Heart right ventricle (tissue), 16 donors: ENCODE measurements around the gene REEP1. TPM values are rescaled to one million over a fixed set of nuclear protein-coding genes. Genes with fewer than 3 reads are reported as not detected.

Experiments used
- ATAC-seq, 8 donors: fragments of 200-7000 bp; cut with Tn5 transposase; one replicate each; pipeline ENCODE4 v1.9.1; 2020; ENCODE audit warnings: mild to moderate bottlenecking in 8 of 8, moderate library complexity in 8 of 8, moderate number of reproducible peaks in 1 of 8
- DNase-seq, 2 donors: peaks; one replicate each; pipeline ENCODE4 v3.0.0-alpha.2; 2020
- H3K27ac ChIP-seq, 10 donors: fragments of 200-600 bp; sonication (generic) in 2 of 10; one replicate each; pipeline versions ENCODE4 v1.5.0 to v1.8.0; 2020 to 2022; ENCODE audit warnings: mild to moderate bottlenecking in 3 of 10
- H3K27me3 ChIP-seq, 7 donors: fragments of 200-600 bp; one replicate each; pipeline ENCODE4 v1.8.0; 2021 to 2022; ENCODE audit warnings: mild to moderate bottlenecking in 2 of 7
- H3K36me3 ChIP-seq, 9 donors: fragments of 200-600 bp; sonication (generic) in 1 of 9; one replicate each; pipeline versions ENCODE4 v1.5.0 to v1.8.0; 2020 to 2022; ENCODE audit warnings: mild to moderate bottlenecking in 2 of 9
- H3K4me1 ChIP-seq, 9 donors: fragments of 200-600 bp; sonication (generic) in 1 of 9; one replicate each; pipeline versions ENCODE4 v1.5.0 to v1.8.0; 2020 to 2022; ENCODE audit warnings: mild to moderate bottlenecking in 4 of 9
- H3K4me3 ChIP-seq, 10 donors: fragments of 200-600 bp; sonication (generic) in 2 of 10; one replicate each; pipeline versions ENCODE4 v1.5.0 to v1.8.0; 2020 to 2022; ENCODE audit warnings: mild to moderate bottlenecking in 7 of 10, moderate library complexity in 2 of 10
- H3K9me3 ChIP-seq, 11 donors: fragments of 200-600 bp in 10 of 11; sonication (generic) in 2 of 11; one replicate each; pipeline versions ENCODE4 v1.5.0 to v1.8.0; 2013 to 2022; ENCODE audit warnings: mild to moderate bottlenecking in 2 of 11, control low read depth in 1 of 11, moderate library complexity in 1 of 11
- CTCF ChIP-seq, 9 donors: fragments of 200-600 bp; sonication (generic) in 2 of 9; IDR thresholded peaks; one replicate each; pipeline versions ENCODE4 v1.5.0 to v1.8.0; 2021 to 2022; ENCODE audit warnings: antibody characterized with exemption in 9 of 9, mild to moderate bottlenecking in 5 of 9, moderate library complexity in 1 of 9
- WGBS, 2 donors: extraction: QIAGEN DNeasy Blood & Tissue Kit; methylation state at CpG; one replicate each; pipeline ENCODE4 v1.1.7; 2013; ENCODE audit warnings: inconsistent platforms in 1 of 2; 5-methylcytosine and 5-hydroxymethylcytosine counted together
- intact Hi-C, 10 donors: fragments of 100-400 bp; cut with DNase I; formaldehyde crosslinking; loops; one replicate each; pipeline versions ENCODE4 v1.11.1 to v1.14.2; 2022
- polyA plus RNA-seq, 2 donors: library from polyadenylated mRNA; stranded (reverse); fragments of 200-250 nt; gene quantifications; one replicate each; pipeline ENCODE4 v1.2.3, GENCODE V29; 2013
- total RNA-seq, 10 donors: library from RNA; stranded (reverse); fragmentation: NEBNext Ultra II Directional in 3 of 10; extraction: Animal tissue kit (Norgen Biotek cat#: 25700) in 3 of 10; gene quantifications; one replicate each; pipeline versions ENCODE4 v1.2.1 to v1.2.4, GENCODE V29; 2021 to 2023
- donor health status: Arrhythmogenic right ventricular cardiomyopathy.
- donor health status: ischemic (EF 13 %, LVEDD 7.1; RV severe dilation, severe dysfunction).
- donor health status: healthy with polysubstance abuse.
- donor health status: DM: no; HTN: yes; CAD: no.
- donor health status: DM: no; HTN: no; CAD: no.
- donor health status: ischemic (EF 25% LVEDD 6.9; RV normal size, moderate dysfunction).
- donor health status: ischemic (EF 25% LVEDD 5.7; RV mildly dilated, moderate dysfunction).
- donor health status: healthy.
- donor health status: DM: yes; HTN: yes; CAD: no.
- donor health status: Ischemic cardiomyopathy.
- donor health status: ischemic (EF 35%, LVEDD 5.7; RV mildly dilated, moderate dysfunction).
- donor health status: nonischemic (EF 11% LVEDD 7.7; RV severe dilation, severe dysfunction).
- donor health status: DM: yes; HTN: yes; CAD: no.
- donor health status: PGD.
- donor health status: ischemic (EF 29% LVEDD 5.4; RV normal size, mild dysfunction).
- donor health status: nonischemic (EF 23%, LVEDD 6.1; RV moderate dilation, normal function).

REEP1 gene
- total and polyA plus RNA-seq, 12 donors: 15.2 to 30.5 (median 25.6) TPM

GRCh38 chr2:86295066-86295465, 42.4 kb downstream of the REEP1 start:
- H3K9me3 ChIP-seq: no peaks in the 10 kb centered on the region
- H3K27me3 ChIP-seq: no peaks in the 10 kb centered on the region
- intact Hi-C loops: loop anchor here in 6 of 10 donors (5.0 to 10.0 kb wide), 3 partner anchors 70 to 80 kb away; no protein-coding TSS in a partner anchor
- ATAC-seq (no peak), DNase-seq (no peak)
- H3K4me3 ChIP-seq: no peak overlapping the region
- no peaks in the 10 kb centered on the region for H3K36me3 ChIP-seq
- peaks cover 7 to 72% (median 41%) of the 10 kb centered on the region in 9 donors for H3K4me1 ChIP-seq
- no peak for TF ChIP-seq CTCF (IDR thresholded peaks at IDR 0.05)
- no peak overlapping the region for H3K27ac ChIP-seq
- 88 to 94% methylated on average over 8 of the region's 8 CpGs for WGBS, 2 donors

- no peak for DNase-seq
- intact Hi-C loops: loop anchor here in 2 of 10 donors (10.0 kb wide), 2 partner anchors 71 to 81 kb away; no protein-coding TSS in a partner anchor
- no peaks in the 10 kb centered on the region for H3K9me3 ChIP-seq
- no peak for ATAC-seq
- no peaks in the 10 kb centered on the region for H3K36me3 ChIP-seq
- no peak for TF ChIP-seq CTCF (IDR thresholded peaks at IDR 0.05)
- WGBS, 2 donors: 47 to 54% methylated on average over 3 of the region's 3 CpGs
- no peaks in the 10 kb centered on the region for H3K27me3 ChIP-seq
- no peak overlapping the region for H3K4me3 ChIP-seq
- peaks cover 7 to 64% (median 35%) of the 10 kb centered on the region in 9 donors for H3K4me1 ChIP-seq
- no peak overlapping the region for H3K27ac ChIP-seq
Measured at GRCh38 chr2:86293612-86294011, 43.8 kb downstream of the REEP1 start.

- no peaks in the 10 kb centered on the region for H3K9me3 ChIP-seq
- DNase-seq (no peak), ATAC-seq (peak in 1 of 8 donors; percentile 20)
- 78 to 81% methylated on average over 7 of the region's 7 CpGs for WGBS, 2 donors
- no peak for TF ChIP-seq CTCF (IDR thresholded peaks at IDR 0.05)
- peak overlapping the region in 6 of 10 donors; percentile 25 to 68 (median 44) for H3K27ac ChIP-seq
- intact Hi-C loops: loop anchor here in 2 of 10 donors (10.0 kb wide), 2 partner anchors 72 to 82 kb away; no protein-coding TSS in a partner anchor
- H3K27me3 ChIP-seq: no peaks in the 10 kb centered on the region
- no peaks in the 10 kb centered on the region for H3K36me3 ChIP-seq
- H3K4me3 ChIP-seq: no peak overlapping the region
- H3K4me1 ChIP-seq: peaks cover 2 to 56% (median 29%) of the 10 kb centered on the region in 9 donors
Measured at GRCh38 chr2:86292571-86293515, 44.6 kb downstream of the REEP1 start.

- H3K4me3 ChIP-seq: no peak overlapping the region
- peaks cover 0 to 53% (median 27%) of the 10 kb centered on the region in 9 donors for H3K4me1 ChIP-seq
- TF ChIP-seq CTCF (IDR thresholded peaks at IDR 0.05): no peak
- H3K27ac ChIP-seq: peak overlapping the region in 8 of 10 donors; percentile 12 to 68 (median 56)
- H3K9me3 ChIP-seq: no peaks in the 10 kb centered on the region
- 51 to 65% methylated on average over 4 of the region's 4 CpGs for WGBS, 2 donors
- H3K27me3 ChIP-seq: no peaks in the 10 kb centered on the region
- no peak for DNase-seq
- no peaks in the 10 kb centered on the region for H3K36me3 ChIP-seq
- ATAC-seq: no peak
- intact Hi-C loops: loop anchor here in 2 of 10 donors (10.0 kb wide), 2 partner anchors 74 to 84 kb away; no protein-coding TSS in a partner anchor
Measured at GRCh38 chr2:86291328-86291662, 46.1 kb downstream of the REEP1 start.
